ENCODE data around the gene TMEM238L.
A peak's percentile ranks its signal among the peaks of the same experiment; 100 is the strongest.

The TMEM238L gene

GRCh38 chr17:10777890-10778289 lies 26.0 kb downstream of the TMEM238L start:
- Histone ChIP-seq H3K4me1 (ENCODE audit: control insufficient read depth in 2 of 2, insufficient read depth in 2 of 2, low read length in 2 of 2) (peaks cover 19 to 32% of the 10 kb centered on the region in 2 donors), H3K4me3 (ENCODE audit: low read length in 2 of 2) (no peak overlapping the region), H3K9me3 (ENCODE audit: control insufficient read depth in 2 of 2, low read length in 2 of 2) (no peaks in the 10 kb centered on the region), H3K36me3 (ENCODE audit: control insufficient read depth in 2 of 2, insufficient read depth in 2 of 2, low read length in 2 of 2) (no peaks in the 10 kb centered on the region), H3K27ac (ENCODE audit: low read depth in 2 of 2, low read length in 2 of 2) (peak overlapping the region; percentile 61 to 85), H3K9ac (ENCODE audit: low read depth in 1 of 2, low read length in 2 of 2) (peak overlapping the region in 1 of 2 donors; percentile 34), H3K27me3 (ENCODE audit: control insufficient read depth in 2 of 2, insufficient read depth in 2 of 2, low read length in 2 of 2) (no peaks in the 10 kb centered on the region)

- H3K9me3 ChIP-seq (ENCODE audit: control insufficient read depth in 2 of 2, low read length in 2 of 2) = no peaks in the 10 kb centered on the region
- peaks cover 23 to 39% of the 10 kb centered on the region in 2 donors for H3K4me1 ChIP-seq (ENCODE audit: control insufficient read depth in 2 of 2, insufficient read depth in 2 of 2, low read length in 2 of 2)
- no peaks in the 10 kb centered on the region for H3K36me3 ChIP-seq (ENCODE audit: control insufficient read depth in 2 of 2, insufficient read depth in 2 of 2, low read length in 2 of 2)
- peak overlapping the region; percentile 34 to 47 for H3K9ac ChIP-seq (ENCODE audit: low read depth in 1 of 2, low read length in 2 of 2)
- H3K4me3 ChIP-seq (ENCODE audit: low read length in 2 of 2) = peak overlapping the region in 1 of 2 donors; percentile 20
- H3K27ac ChIP-seq (ENCODE audit: low read depth in 2 of 2, low read length in 2 of 2) = peak overlapping the region; percentile 61 to 85
- no peaks in the 10 kb centered on the region for H3K27me3 ChIP-seq (ENCODE audit: control insufficient read depth in 2 of 2, insufficient read depth in 2 of 2, low read length in 2 of 2)
Observed at GRCh38 chr17:10777131-10777807, 26.6 kb downstream of the TMEM238L start.

- Histone ChIP-seq H3K4me3 (ENCODE audit: low read length in 2 of 2) (peak overlapping the region in 1 of 2 donors; percentile 11), H3K27ac (ENCODE audit: low read depth in 2 of 2, low read length in 2 of 2) (peak overlapping the region; percentile 85 to 90), H3K9me3 (ENCODE audit: control insufficient read depth in 2 of 2, low read length in 2 of 2) (no peaks in the 10 kb centered on the region), H3K27me3 (ENCODE audit: control insufficient read depth in 2 of 2, insufficient read depth in 2 of 2, low read length in 2 of 2) (no peaks in the 10 kb centered on the region), H3K9ac (ENCODE audit: low read depth in 1 of 2, low read length in 2 of 2) (peak overlapping the region in 1 of 2 donors; percentile 27), H3K4me1 (ENCODE audit: control insufficient read depth in 2 of 2, insufficient read depth in 2 of 2, low read length in 2 of 2) (peaks cover 26 to 46% of the 10 kb centered on the region in 2 donors), H3K36me3 (ENCODE audit: control insufficient read depth in 2 of 2, insufficient read depth in 2 of 2, low read length in 2 of 2) (no peaks in the 10 kb centered on the region)
Observed at GRCh38 chr17:10776381-10776780, 27.5 kb downstream of the TMEM238L start.

GRCh38 chr17:10775740-10776356 lies 28.1 kb downstream of the TMEM238L start:
- H3K9ac ChIP-seq (ENCODE audit: low read depth in 1 of 2, low read length in 2 of 2) = peak overlapping the region in 1 of 2 donors; percentile 27
- no peaks in the 10 kb centered on the region for H3K27me3 ChIP-seq (ENCODE audit: control insufficient read depth in 2 of 2, insufficient read depth in 2 of 2, low read length in 2 of 2)
- H3K36me3 ChIP-seq (ENCODE audit: control insufficient read depth in 2 of 2, insufficient read depth in 2 of 2, low read length in 2 of 2) = no peaks in the 10 kb centered on the region
- peak overlapping the region; percentile 11 to 17 for H3K4me3 ChIP-seq (ENCODE audit: low read length in 2 of 2)
- H3K27ac ChIP-seq (ENCODE audit: low read depth in 2 of 2, low read length in 2 of 2) = peak overlapping the region; percentile 85 to 90
- H3K9me3 ChIP-seq (ENCODE audit: control insufficient read depth in 2 of 2, low read length in 2 of 2) = no peaks in the 10 kb centered on the region
- peaks cover 26 to 50% of the 10 kb centered on the region in 2 donors for H3K4me1 ChIP-seq (ENCODE audit: control insufficient read depth in 2 of 2, insufficient read depth in 2 of 2, low read length in 2 of 2)

GRCh38 chr17:10775058-10775457 lies 28.8 kb downstream of the TMEM238L start:
- H3K4me1 ChIP-seq (ENCODE audit: control insufficient read depth in 2 of 2, insufficient read depth in 2 of 2, low read length in 2 of 2) = peaks cover 26 to 50% of the 10 kb centered on the region in 2 donors
- H3K36me3 ChIP-seq (ENCODE audit: control insufficient read depth in 2 of 2, insufficient read depth in 2 of 2, low read length in 2 of 2) = peaks cover 0 to 2% of the 10 kb centered on the region in 2 donors
- H3K4me3 ChIP-seq (ENCODE audit: low read length in 2 of 2) = no peak overlapping the region
- H3K9ac ChIP-seq (ENCODE audit: low read depth in 1 of 2, low read length in 2 of 2) = no peak overlapping the region
- no peaks in the 10 kb centered on the region for H3K9me3 ChIP-seq (ENCODE audit: control insufficient read depth in 2 of 2, low read length in 2 of 2)
- H3K27ac ChIP-seq (ENCODE audit: low read depth in 2 of 2, low read length in 2 of 2) = peak overlapping the region; percentile 85 to 90
- no peaks in the 10 kb centered on the region for H3K27me3 ChIP-seq (ENCODE audit: control insufficient read depth in 2 of 2, insufficient read depth in 2 of 2, low read length in 2 of 2)

- H3K4me1 ChIP-seq (ENCODE audit: control insufficient read depth in 2 of 2, insufficient read depth in 2 of 2, low read length in 2 of 2) = peaks cover 23 to 46% of the 10 kb centered on the region in 2 donors
- peak overlapping the region; percentile 23 to 74 for H3K27ac ChIP-seq (ENCODE audit: low read depth in 2 of 2, low read length in 2 of 2)
- H3K4me3 ChIP-seq (ENCODE audit: low read length in 2 of 2) = no peak overlapping the region
- H3K9me3 ChIP-seq (ENCODE audit: control insufficient read depth in 2 of 2, low read length in 2 of 2) = no peaks in the 10 kb centered on the region
- H3K36me3 ChIP-seq (ENCODE audit: control insufficient read depth in 2 of 2, insufficient read depth in 2 of 2, low read length in 2 of 2) = peaks cover 0 to 2% of the 10 kb centered on the region in 2 donors
- H3K9ac ChIP-seq (ENCODE audit: low read depth in 1 of 2, low read length in 2 of 2) = peak overlapping the region in 1 of 2 donors; percentile 14
- no peaks in the 10 kb centered on the region for H3K27me3 ChIP-seq (ENCODE audit: control insufficient read depth in 2 of 2, insufficient read depth in 2 of 2, low read length in 2 of 2)
Observed at GRCh38 chr17:10773391-10773790, 30.5 kb downstream of the TMEM238L start.

- no peak overlapping the region for H3K4me3 ChIP-seq (ENCODE audit: low read length in 2 of 2)
- H3K27ac ChIP-seq (ENCODE audit: low read depth in 2 of 2, low read length in 2 of 2) = peak overlapping the region; percentile 52 to 74
- H3K36me3 ChIP-seq (ENCODE audit: control insufficient read depth in 2 of 2, insufficient read depth in 2 of 2, low read length in 2 of 2) = peaks cover 2 to 4% of the 10 kb centered on the region in 2 donors
- no peaks in the 10 kb centered on the region for H3K9me3 ChIP-seq (ENCODE audit: control insufficient read depth in 2 of 2, low read length in 2 of 2)
- H3K9ac ChIP-seq (ENCODE audit: low read depth in 1 of 2, low read length in 2 of 2) = peak overlapping the region; percentile 20 to 32
- no peaks in the 10 kb centered on the region for H3K27me3 ChIP-seq (ENCODE audit: control insufficient read depth in 2 of 2, insufficient read depth in 2 of 2, low read length in 2 of 2)
- H3K4me1 ChIP-seq (ENCODE audit: control insufficient read depth in 2 of 2, insufficient read depth in 2 of 2, low read length in 2 of 2) = peaks cover 22 to 40% of the 10 kb centered on the region in 2 donors
Observed at GRCh38 chr17:10772425-10773380, 31.2 kb downstream of the TMEM238L start.

GRCh38 chr17:10771148-10771547 lies 32.8 kb downstream of the TMEM238L start:
- Histone ChIP-seq H3K9me3 (ENCODE audit: control insufficient read depth in 2 of 2, low read length in 2 of 2) (no peaks in the 10 kb centered on the region), H3K27me3 (ENCODE audit: control insufficient read depth in 2 of 2, insufficient read depth in 2 of 2, low read length in 2 of 2) (no peaks in the 10 kb centered on the region), H3K4me1 (ENCODE audit: control insufficient read depth in 2 of 2, insufficient read depth in 2 of 2, low read length in 2 of 2) (peaks cover 15 to 31% of the 10 kb centered on the region in 2 donors), H3K36me3 (ENCODE audit: control insufficient read depth in 2 of 2, insufficient read depth in 2 of 2, low read length in 2 of 2) (peaks cover 2 to 4% of the 10 kb centered on the region in 2 donors), H3K27ac (ENCODE audit: low read depth in 2 of 2, low read length in 2 of 2) (peak overlapping the region in 1 of 2 donors; percentile 40), H3K4me3 (ENCODE audit: low read length in 2 of 2) (no peak overlapping the region), H3K9ac (ENCODE audit: low read depth in 1 of 2, low read length in 2 of 2) (peak overlapping the region in 1 of 2 donors; percentile 36)

GRCh38 chr17:10769840-10770239 lies 34.1 kb downstream of the TMEM238L start:
- H3K9ac ChIP-seq (ENCODE audit: low read depth in 1 of 2, low read length in 2 of 2) = no peak overlapping the region
- H3K4me3 ChIP-seq (ENCODE audit: low read length in 2 of 2) = no peak overlapping the region
- no peak overlapping the region for H3K27ac ChIP-seq (ENCODE audit: low read depth in 2 of 2, low read length in 2 of 2)
- peaks cover 2 to 4% of the 10 kb centered on the region in 2 donors for H3K36me3 ChIP-seq (ENCODE audit: control insufficient read depth in 2 of 2, insufficient read depth in 2 of 2, low read length in 2 of 2)
- no peaks in the 10 kb centered on the region for H3K27me3 ChIP-seq (ENCODE audit: control insufficient read depth in 2 of 2, insufficient read depth in 2 of 2, low read length in 2 of 2)
- peaks cover 12 to 25% of the 10 kb centered on the region in 2 donors for H3K4me1 ChIP-seq (ENCODE audit: control insufficient read depth in 2 of 2, insufficient read depth in 2 of 2, low read length in 2 of 2)
- H3K9me3 ChIP-seq (ENCODE audit: control insufficient read depth in 2 of 2, low read length in 2 of 2) = no peaks in the 10 kb centered on the region

All from mucosa of rectum (tissue), 2 donors.